8988T (cell line): ENCODE measurements around the gene STPG3.

Experiments
- DNase-seq: peaks from one replicate; pipeline ENCODE4 v3.0.0; 2011

Gene STPG3

GRCh38 chr9:137251194-137251461 lies at the start of gene STPG3:
Gene STPG3 (plus strand): TSS chr9:137251286. CDS start chr9:137251287, 1 bp downstream.
- no peak for DNase-seq

GRCh38 chr9:137202966-137203365 lies 48.1 kb upstream of the STPG3 start:
- no peak for DNase-seq

DNA sequence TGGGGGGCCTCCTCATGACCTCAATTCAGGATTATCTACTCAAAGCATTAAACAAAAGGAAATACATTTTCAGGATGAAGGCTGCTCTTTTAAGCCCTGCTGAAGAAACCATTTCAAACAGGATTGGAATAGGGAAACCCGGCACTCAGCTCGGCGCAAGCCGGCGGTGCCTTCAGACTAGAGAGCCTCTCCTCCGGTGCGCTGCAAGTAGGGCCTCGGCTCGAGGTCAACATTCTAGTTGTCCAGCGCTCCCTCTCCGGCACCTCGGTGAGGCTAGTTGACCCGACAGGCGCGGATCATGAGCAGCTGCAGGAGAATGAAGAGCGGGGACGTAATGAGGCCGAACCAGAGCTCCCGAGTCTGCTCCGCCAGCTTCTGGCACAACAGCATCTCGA lies 46.4 kb upstream of the STPG3 start:
- DNase-seq = peak; percentile 47

- peak; percentile 99 for DNase-seq
Measured at GRCh38 chr9:137205126-137206069, 45.7 kb upstream of the STPG3 start, which contains the start of the genes NDOR1 and TMEM203. Gene NDOR1 (plus strand): TSS chr9:137205700. CDS start chr9:137205778, 78 bp downstream. Gene TMEM203 (minus strand): TSS chr9:137205648. CDS start chr9:137205414, 234 bp downstream.

DNA sequence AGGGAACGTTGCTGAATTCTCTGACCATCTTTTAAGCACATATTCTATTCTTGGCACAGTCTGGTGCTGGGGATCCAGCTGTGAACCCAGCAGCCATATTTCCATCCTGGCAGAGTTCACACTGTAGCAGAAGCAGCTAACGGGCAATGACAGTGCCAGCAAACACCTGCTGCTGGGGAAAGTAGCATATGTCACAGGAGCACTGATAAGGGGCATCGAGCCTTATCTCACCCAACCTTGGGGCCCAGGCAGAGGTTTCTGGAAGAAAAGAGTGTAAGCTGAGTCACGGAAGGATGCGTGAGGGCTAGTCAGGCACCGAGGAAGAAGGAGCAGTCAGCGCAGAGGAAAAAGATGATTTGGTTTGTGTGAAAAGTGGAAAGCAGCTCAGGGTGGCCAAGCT lies 44.5 kb upstream of the STPG3 start:
- DNase-seq = no peak

GRCh38 chr9:137211532-137211931 lies 39.6 kb upstream of the STPG3 start:
- no peak for DNase-seq

DNA sequence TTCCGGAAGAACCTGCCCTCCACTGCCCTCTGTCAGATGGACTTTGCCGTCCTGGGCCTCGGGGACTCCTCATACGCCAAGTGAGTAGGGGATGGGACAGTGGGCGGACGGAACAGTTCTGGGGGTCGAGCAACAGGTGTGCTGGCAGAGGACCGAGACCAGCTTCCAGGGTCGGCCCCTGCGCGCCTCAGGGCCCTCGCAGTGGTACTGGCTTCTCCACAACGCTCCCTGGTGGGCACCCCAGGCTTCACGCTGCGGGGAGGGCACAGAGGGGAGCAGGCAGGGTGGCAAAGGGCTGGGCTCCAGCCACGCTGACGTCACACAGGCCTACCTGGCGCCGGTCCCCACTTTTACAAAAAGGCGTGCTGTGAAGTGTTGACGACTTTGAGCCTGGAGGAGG lies 38.6 kb upstream of the STPG3 start:
- DNase-seq = peak; percentile 79

DNA sequence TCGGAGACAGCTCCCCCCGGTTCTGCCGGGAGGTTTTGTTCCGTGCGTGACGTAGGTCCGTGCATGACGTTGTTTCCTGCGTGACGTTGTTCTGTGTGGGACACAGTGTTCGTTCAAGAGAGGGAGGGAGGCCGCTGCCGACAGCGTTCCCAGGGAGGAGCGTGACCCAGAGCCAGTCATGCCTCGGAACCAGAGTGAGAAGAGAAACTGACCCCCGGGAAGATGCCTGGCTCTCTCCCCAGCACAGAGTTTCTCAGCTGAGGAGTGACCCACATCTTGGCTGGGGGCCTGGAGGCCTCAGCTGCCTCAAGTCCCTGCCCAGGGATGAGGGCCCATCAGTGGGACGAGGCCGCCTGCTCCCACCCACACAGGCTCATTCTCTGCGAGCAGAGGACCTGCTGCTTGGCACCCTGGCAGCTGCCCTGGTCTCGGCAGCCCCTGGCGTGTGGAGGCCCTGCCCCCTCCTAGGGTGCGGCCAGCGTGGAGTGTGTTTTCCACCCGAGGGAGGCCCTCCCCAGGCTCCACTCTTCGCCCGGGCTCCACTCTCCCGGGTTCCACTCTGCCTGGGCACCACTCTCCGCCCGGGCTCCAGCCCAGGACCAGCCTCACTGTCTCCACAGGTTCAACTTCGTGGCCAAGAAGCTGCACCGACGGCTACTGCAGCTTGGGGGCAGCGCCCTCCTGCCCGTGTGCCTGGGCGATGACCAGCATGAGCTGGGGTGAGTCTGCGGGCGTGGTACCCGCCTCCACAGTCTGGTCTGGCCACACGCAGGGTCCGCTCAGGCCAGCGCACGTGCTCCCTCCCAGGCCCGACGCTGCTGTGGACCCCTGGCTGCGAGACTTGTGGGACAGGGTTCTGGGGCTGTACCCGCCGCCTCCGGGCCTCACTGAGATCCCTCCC lies 37.7 kb upstream of the STPG3 start:
- peak; percentile 90 for DNase-seq

DNA sequence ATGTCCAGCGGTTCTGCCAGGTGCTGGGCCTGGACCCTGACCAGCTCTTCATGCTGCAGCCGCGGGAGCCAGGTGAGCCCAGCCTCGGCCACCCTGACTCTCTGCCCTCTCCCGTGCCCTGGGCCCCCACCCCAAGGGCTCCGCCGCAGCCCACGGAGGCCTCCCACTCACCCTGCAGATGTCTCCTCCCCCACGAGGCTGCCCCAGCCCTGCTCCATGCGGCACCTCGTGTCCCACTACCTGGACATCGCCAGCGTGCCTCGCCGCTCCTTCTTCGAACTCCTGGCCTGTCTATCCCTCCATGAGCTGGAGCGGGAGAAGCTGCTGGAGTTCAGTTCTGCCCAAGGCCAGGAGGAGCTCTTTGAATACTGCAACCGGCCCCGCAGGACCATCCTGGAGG lies 36.5 kb upstream of the STPG3 start:
- DNase-seq = no peak

- DNase-seq = peak; percentile 28
Measured at GRCh38 chr9:137215196-137215986, 35.7 kb upstream of the STPG3 start.

DNA sequence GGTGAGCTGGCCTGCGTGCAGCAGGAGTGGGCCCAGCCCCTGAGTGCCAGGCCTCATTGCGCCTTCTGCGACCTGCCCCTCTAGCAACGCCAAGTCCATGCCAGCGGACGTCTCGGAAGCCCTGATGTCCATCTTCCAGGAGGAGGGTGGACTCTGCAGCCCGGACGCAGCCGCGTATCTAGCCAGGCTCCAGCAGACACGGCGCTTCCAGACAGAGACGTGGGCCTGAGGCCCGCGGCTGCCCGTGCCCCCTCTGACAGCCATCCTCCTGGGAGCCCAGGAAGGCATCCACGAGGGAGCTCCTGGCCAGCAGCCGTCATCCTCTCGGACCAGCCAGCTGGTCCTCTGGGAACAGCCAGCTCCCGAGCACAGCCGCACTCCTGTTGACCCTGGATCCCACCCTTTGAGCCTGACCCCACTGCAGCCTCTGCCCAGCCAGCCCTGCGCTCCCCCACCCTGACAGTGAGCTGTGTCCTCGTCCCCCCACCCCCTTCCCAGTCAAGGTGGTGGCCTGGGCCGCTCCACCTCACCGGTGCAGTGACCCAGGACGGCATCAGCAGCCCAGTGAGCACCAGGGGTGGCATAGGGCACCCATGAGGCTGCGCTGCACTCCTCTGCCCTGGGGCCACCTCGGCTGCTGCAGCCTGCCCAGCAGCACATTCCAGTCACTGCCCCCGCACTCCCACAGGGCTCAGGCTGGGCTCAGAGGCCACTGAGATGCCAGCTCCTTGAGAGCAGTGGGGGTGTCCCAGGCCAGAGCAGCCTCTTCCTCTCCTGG lies 34.7 kb upstream of the STPG3 start:
- no peak for DNase-seq

DNA sequence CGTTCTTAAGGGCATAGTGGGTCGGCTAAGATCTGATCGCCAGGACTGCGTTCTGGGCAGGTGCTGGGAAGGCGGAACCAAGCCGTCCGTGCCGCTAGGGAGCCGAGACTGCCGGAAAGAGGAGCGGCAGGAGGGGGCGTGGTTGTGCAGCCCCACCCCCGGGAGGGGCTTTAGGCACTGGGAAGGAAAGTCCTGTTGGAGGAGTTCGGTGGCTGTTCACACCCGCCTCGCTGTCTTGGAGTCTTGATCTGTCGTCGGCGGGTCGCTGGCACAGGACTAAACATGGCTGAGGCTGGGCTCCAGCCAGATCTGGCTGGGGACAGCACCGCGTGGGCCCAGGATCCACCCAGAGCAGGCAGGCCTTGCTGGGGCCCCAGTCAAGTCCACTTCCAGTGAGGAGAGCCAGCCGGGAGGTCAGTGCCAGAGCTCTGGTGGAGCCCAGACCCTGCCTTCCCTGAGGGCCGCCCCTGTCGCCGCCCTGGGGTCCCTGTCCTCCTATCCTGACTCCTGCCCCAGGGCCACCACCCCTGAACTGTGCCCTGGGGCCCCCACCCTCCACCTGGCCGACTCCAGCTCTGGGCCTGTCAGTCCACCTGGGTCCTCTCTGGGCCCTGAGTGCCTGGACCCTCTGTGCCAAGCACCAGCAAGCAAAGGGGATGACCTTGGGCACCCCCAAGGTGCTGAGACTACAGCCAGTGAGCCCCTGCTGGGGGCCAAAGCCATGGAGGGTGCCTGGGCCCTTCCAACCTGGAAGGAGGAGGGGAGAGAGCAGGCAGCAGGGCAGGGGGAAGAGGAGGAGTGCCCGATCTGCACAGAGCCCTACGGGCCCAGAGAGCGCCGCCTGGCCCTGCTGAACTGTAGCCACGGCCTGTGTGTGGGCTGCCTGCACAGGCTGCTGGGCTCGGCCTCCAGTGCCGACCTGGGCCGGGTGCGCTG lies 33.5 kb upstream of the STPG3 start:
- peak; percentile 99 for DNase-seq

GRCh38 chr9:137218212-137218753 lies 32.8 kb upstream of the STPG3 start:
- no peak for DNase-seq

- DNase-seq = no peak
Measured at GRCh38 chr9:137218754-137219271, 32.3 kb upstream of the STPG3 start.

DNA sequence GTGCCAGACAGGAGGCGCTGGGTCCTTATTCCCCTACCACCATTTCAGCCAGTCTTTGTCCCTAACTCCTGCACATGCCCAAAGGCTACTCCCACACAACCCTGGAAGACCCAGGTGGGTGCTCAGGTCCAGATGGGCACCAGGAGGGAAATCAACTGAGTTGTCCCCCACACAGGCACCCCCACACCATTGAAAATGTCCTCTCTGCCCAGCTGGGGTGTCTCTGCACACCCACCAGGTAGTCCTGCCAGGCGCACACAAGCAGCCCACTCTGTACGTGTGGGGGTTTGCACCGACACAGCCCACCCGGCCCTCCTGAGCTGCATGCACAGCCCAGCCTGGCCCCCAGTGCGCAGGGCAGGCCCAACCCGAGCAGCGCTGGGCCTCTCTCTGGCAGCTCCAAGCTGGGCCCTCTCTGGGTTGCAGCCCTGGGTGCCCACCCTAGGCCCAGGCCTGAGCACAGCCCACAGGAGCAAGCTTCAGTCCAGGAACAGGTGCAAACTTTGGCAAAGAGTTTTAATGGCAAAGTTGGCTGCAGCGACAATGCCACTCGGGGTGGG lies 31.2 kb upstream of the STPG3 start:
- no peak for DNase-seq

GRCh38 chr9:137220317-137221094 lies 30.6 kb upstream of the STPG3 start:
- DNase-seq = no peak

- no peak for DNase-seq
Measured at GRCh38 chr9:137221095-137221505, 30.0 kb upstream of the STPG3 start.

- DNase-seq = no peak
Measured at GRCh38 chr9:137221506-137222111, 29.5 kb upstream of the STPG3 start.
